Hindlimb muscle (tissue), 1 donor: Measurements from ENCODE around the gene TM6SF1. TPM values are rescaled to one million over a fixed set of nuclear protein-coding genes. Genes with fewer than 3 reads are reported as not detected.
"Not testable (repeated sequence)": the region's sequence is repeated elsewhere in the genome, so short reads cannot be mapped to it uniquely, and the experiment has no call there.

Experiments
- DNase-seq: peaks from one replicate; pipeline ENCODE4 v3.0.0-alpha.2; 2013
- polyA plus RNA-seq: library from polyadenylated mRNA; unstranded; fragments of 120-200 nt; gene quantifications from one replicate; pipeline ENCODE4 v1.2.1, GENCODE V29; 2013; ENCODE audit not compliant: insufficient read length

Gene TM6SF1
- polyA plus RNA-seq, 1 donor, result 57.6 TPM

DNA sequence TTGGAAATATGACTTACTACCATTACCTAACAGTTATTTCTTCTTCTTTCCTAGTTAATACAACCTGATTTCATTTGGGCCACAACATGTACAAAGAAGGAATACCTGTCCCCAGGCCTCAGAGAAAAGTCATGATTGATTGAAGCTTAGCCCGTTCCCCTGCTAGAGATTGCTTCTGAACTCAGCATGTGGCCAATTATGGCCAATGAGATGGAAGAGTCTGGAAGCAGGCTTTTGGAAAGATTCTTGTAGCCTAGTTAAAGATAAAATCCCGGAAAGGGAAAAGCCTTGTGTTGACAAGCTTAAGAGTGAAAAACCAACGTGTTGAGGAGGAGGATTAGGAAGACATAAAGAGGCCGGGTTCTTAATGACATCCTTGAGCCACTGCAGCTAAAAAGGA is 17.0 kb upstream of the TM6SF1 start:
- DNase-seq, result no peak

DNA sequence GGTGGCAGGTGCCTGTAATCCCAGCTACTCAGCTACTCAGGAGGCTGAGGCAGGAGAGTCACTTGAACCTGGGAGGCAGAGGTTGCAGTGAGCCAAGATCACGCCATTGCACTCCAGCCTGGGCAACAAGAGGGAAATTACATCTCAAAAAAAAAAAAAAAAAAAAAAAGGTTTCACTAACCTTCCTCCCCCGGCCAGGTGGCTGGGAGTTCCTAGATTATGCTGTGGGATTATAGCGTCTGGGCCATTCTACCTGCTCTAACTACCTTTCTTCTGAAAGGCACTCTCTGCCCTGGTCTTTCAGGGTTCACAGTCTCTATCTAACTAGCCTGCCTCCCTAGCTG is 15.5 kb upstream of the TM6SF1 start:
- not testable (repeated sequence) for DNase-seq

DNA sequence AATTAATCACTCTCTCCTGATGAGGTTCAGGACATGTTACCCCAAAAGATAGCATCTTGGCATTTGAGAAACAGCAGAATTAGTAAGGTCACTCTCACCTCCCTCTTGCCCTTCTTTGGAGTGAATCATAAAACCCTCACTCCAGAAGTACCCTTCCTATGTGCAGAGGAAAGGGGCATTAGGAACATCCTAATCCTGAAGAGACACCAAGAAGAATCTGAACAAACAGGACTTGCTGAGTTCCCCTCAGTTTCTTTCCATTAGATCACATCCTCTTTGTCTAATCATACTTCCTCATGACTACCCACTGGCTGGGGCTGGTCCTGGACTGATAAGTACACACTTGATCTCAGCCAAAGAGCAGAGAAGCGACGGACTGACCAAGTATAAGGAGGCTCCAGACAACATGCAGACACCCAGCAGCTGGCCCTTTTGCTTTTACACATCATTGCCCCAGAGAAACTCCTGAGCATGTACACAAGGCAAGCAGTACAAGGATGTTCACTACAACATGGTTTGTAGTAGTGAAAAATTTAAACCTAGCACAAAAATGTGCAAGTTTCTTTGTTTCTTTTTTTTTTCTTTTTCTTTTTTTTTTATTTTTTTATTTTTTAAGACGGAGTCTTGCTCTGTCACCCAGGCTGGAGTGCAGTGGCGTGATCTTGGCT is 15.0 kb upstream of the TM6SF1 start:
- no peak for DNase-seq

DNA sequence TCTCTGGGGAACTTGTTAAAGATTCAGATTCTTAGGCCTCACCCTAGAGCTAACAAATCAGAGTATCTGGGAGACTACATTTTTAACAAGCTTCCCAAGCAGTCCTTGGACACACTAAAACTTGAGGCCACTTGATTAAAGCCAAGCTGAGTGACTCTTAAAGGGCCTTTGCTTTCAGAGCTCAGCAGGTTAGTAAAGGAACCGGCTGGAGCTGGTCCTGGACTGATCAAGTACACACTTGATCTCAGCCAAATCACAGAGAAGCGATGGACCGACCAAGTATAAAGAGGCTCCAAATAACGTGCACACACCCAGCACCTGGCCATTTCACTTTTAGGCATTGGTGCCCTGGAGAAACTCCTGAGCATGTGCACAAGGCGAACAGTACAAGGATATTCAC is 12.9 kb upstream of the TM6SF1 start:
- DNase-seq, result no peak

DNA sequence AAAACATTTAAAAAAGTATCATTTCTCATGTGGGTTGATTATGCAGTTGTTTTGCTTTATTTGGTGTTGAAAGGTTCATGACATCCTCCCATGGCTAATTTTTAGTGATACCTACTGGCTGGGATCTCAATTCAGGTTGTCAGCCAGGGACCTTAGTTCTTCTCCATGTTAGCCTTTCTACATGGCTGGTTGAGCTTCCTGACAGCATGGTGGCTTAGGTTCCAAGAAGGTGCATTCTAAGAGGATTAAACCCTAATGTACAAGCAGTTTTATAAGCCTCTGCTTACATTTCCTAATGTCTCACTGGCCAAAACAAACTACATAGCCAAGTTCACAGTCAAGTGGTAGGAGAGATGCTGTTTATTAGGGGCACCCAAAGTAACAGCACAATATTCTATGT is 9.4 kb upstream of the TM6SF1 start:
- no peak for DNase-seq

DNA sequence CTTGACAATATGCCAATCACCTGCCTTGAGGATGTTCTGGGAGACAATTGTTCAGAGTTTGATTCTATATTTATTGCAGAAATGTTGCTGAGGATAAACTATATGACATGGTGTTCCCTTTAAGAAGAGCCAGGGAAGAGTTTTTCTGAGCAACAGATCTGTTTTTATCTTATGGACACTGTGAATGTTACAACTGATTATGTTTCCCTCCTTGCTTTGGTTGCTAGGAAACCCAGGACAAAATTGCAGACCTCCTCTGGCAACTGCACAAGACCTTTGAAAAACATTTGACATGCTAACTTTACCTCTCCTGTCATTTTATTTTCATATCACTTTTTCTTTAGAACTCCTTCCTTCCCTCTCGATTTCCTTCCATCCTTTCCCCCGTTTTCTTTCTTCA is 8.2 kb upstream of the TM6SF1 start:
- no peak for DNase-seq

DNA sequence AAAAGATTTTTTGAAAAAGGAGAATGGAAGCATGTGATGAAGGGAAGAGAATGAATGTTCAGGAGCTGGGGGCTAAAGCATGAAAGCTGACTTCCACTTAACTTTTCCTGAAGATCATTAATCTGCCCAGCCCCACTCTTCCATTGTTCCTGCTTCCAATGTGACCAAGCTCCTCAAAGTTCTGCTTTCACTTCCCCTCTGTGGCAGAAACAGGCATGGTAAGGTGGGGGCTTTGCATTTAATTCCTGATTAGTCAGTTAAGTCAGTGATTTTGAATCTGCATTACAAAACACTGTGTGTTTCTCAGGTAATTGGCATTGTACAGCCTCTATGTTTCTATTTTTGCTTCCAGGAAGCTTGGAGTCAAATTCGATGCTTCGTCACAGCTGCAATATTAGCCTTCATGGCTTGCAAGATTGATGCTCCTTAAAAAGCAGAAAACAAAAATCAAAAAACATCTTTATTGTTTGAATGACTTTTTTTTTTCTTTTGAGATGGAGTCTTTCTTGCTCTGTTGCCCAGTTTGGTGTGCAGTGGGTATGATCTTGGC is 7.3 kb upstream of the TM6SF1 start:
- no peak for DNase-seq

DNA sequence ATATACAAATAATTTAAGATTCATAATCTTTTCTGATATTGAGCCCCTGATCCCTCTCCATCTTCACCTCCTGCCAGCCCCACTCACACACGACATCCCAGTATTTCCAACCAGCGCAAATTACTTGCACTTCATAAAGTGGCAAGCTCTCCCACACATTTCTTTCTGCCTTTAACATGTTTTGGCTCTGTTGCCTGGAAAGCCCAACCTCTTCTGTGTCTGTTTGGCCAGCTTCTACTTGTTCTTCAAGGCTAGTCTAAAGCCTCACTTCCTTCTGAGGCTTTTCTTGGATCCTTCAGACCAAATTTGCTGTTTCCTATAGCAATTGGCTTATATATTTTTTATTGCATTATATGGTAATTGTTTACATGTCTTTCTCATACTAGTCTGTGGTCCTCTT is 5.1 kb upstream of the TM6SF1 start:
- DNase-seq, result no peak

DNA sequence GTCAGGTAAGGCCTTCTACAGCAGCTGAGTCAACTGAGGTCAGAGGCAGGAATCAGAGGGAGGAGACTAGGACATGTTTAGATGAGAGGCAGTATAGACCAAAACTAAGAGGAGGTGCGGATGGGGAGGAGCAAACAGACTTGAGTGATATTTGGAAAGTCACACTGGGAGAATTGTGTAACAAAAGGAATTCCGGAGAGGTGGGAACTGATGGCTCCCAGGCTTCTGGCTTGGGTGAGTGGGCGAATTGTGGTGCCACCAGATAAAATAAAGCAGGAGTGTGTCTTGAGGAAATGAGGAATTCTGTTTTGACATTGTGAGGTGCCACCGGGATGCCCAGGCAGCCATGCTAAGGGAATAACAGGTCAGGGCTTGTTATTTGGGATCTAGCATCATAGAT is 3.3 kb upstream of the TM6SF1 start:
- no peak for DNase-seq

DNA sequence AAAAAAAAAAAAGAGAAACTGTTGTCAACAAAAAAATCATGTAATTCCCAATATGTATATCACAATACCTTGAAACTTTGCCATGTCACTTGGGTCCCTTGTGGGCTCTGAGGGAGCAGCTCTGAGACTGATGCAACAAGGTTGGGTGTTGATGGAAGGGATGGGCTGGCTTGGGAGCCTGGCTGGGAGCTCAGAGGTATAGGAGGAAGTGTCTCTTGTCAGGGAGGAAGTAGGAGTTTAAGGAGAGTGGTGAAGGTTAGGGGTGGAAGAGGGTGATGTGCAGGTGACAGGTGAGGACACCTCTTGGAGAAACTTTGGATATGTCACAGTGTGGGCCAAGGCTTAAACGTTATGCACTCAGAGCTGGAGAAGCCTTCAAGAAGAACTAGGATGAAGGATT is 2.0 kb upstream of the TM6SF1 start:
- no peak for DNase-seq

DNA sequence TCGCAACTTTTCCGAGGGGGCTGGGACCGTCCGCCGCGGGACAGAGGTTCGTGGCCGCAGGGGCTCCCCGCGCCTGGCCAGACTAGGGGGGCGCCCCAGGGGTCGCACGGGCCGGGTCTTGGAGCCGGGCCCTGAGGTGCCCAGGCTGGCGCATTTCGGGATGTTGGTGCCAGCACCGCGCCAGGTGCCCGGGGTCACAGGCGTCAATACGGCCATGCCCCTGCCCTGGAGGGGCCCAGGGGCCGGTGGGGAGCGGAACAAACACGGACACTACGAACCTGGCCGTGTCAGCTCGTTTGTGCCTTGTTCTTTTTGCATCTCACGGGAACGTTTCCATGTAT is 366 bp downstream of the TM6SF1 start:
- DNase-seq, result no peak

DNA sequence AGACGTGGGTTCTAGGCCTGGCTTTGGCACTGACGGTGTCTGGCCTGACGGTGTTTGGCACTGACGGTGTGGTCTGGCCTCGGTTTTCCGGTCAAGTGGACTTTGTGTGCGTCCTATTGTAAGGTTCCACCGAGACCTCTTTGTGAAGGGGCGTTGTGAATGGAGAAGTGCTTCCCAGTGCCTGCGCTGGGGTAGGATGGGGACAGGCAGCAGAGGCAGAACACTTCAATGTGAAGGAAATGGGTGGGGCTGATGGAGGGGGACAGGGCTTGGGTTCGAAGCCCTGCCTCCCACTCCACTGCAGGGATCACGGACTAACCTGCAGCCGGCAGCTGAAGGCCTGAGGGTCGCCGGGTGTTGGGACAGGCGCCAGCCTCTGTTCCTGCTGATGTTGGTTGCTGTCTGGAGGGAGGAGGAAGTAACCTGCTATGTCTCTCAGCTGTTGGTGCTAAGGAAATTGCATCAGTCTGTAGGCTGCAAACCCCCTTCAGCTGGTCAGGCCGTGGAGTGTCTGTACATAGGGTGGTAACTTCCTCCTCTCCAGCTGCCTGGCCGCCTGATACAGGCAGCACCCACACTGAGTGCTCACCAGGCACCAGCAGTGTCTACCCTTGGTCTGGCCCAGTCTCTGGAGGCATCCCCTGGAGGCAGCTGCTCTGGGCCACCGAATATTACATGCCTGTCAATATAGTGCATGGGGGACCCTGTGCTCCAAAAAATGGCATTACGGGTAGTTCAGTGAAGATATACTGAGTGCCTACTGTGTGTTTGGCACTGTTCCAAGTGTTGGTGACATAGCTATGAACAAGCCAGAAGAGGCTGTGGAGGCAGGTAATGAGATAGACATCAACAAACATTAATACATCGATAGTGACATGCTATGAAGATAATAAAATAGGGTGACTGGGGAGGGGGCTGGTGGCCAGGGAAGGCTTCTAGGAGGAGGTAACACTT is 1.1 kb downstream of the TM6SF1 start:
- DNase-seq, result no peak

DNA sequence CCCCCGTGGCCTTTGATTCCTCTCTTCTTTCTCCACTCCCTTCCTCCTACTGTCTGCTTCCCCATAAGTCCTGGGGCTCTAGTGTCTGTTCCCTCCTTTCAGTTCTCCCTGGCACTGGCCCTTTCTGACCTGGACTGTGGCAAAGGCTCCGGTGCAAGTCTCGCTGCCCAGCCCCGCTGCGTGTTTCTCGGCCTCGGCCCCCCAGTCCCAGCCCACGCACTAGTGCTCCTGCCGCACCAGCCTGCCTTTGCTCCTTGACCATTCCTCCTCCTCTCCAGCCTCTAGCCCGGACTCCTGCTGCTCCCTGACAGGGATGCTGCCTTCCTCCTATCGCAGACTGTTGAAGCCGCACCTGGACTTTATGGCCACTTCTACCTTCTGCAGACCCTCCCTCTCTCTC is 2.1 kb downstream of the TM6SF1 start:
- DNase-seq, result no peak

DNA sequence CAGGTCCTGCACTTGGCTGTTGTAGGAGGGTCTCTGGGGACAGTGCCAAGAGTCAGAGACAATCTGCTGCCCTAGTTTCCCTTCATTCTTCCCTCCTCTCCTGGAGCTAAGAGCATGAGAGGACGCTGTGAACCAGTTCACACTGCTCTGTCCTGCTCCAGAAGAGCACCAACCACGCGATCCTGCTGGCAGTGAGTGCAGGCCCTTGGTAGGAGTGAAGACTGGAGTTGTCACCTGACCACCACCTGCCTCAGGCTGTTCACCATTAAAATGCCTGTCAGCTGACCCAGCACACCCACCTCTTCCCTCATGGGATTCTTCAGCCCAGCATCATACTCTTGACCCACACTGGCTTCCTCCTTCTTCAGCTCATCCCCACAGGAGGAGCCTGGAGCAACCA is 2.9 kb downstream of the TM6SF1 start:
- no peak for DNase-seq

DNA sequence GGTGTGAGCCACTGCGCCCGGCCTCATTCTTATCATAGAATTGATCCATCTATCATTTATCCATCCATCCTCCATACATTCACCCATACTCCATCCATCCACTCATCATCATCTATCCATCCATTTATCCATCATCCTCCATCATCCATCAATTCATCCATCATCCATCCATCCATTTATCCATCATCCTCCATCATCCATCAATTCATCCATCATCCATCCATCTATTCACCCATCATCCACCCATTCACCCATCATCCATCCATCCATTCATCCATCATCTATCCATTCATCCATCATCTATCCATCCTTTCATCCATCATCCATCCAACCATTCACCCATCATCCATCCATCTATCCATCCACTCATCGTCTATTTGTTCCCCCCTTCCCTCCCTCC is 3.7 kb downstream of the TM6SF1 start:
- DNase-seq, result no peak

DNA sequence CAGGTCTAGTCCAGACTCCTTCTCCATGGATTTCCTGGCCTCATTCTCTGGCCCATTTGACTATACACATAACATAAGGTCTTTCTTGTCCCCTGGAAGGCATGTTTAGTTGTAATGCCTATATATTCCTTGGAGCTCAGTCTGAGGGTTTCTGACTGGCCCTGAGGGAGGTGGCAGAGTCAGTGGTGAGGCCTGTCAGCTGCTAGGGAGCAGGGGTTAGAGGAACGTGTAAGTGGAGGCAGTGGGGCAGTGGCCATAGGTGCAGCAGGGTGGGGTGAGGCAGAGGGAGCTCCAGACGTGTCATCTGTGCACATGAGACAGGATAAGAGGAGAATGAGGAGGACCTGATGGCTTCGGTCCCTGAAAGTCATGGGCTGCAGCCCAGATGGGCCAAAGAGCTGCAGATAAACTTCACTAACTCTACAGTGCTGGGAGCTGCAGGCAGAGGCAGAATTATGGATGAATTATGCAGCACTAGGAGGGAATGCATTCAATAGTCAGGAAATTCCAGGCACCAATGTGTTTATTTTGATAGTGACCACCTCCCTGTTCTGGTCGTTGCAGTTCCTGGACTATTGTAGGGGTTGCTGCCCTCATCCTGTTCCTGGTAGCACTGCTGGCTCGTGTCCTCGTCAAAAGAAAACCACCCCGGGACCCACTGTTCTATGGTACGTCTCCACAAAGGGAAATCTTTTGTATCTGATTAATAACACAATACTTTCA is 4.9 kb downstream of the TM6SF1 start:
- DNase-seq, result no peak

DNA sequence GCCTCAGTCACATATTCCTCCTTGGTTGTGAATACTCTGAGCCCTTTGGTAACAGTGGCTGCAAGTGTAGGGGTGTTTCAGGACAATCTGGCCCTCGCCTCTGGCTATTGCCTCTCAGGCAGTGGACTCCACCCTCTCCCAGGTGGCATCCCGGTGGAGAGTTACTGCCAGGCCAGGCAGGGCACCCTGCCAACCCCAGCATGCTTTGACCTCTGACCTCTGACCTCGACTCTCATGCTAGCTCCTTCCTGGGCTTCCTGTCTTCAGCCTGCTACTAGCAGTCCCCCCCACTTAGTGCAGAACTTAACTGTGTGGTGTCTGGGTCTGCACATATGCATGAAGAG is 5.5 kb downstream of the TM6SF1 start:
- no peak for DNase-seq

DNA sequence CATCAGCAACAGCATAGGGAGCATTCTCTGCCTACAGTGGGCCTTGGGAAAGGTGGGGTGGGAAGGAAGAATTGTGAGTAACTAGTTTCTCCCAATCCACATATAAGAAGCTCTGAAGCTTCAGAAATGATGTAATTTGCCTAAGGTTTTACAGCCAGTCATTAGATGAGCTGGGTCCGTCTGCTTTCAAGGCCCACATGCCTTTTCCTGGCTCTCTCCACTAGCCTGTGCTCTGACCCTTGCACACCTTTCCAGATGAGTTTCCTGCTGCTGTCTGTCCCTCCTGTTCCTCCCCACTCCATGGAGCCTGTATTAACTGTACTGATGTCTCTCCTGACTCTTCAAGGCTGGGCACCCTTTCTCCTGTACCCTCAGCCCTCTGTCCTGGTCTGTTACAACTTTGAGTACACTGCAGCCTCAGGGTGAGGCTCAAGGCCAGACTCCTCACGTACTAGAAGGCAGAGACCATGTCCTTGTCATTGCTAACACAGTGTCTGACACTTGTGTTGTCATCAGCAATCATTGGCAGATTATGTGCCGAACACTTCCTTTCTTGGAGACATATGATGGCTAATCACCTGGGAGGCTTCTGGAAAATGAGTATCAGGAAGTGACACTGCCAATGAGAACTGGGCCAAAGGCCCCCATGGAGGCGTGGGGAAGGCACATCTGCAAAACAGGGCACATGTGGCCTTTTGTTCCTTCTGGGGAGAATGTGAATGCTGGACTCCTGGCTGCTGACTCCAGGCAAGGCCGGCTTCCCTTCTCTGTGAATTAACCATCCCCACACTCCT is 6.6 kb downstream of the TM6SF1 start:
- no peak for DNase-seq

DNA sequence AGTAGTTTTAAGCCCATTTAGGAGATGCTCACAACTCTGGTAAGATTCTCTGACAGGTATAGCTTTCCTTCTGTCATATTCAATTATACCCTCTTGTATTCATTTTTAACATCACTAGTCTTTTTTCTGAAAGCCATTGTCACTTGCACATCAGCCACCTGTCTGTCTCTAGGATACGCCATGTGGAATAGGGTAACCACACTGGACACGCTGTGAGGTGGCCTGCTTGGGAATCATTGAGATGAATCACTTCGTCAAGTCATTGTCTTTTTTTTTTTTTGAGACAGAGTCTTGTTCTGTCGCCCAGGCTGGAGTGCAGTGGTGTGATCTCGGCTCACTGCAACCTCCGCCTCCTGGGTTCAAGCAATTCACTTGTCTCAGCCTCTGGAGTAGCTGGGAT is 7.4 kb downstream of the TM6SF1 start:
- DNase-seq, result no peak

DNA sequence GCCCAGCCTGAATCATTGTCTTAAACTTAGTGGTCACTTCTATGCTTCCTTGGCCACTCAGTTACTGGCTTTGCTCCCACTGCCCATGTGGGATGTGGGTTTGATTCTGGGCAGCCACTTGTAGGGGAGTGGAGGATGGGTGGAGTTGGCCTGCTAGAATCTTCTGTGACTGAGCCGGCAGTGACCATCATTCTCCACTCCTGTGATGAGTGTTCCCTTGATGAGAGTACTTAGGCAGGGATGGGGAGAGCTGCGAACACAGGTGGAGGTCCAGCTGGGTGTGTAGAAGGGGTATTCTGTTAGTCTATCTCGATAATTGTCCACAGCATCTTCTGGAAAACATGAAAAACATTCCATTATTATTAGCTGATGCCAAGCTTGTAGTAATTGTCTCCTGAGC is 8.0 kb downstream of the TM6SF1 start:
- no peak for DNase-seq

DNA sequence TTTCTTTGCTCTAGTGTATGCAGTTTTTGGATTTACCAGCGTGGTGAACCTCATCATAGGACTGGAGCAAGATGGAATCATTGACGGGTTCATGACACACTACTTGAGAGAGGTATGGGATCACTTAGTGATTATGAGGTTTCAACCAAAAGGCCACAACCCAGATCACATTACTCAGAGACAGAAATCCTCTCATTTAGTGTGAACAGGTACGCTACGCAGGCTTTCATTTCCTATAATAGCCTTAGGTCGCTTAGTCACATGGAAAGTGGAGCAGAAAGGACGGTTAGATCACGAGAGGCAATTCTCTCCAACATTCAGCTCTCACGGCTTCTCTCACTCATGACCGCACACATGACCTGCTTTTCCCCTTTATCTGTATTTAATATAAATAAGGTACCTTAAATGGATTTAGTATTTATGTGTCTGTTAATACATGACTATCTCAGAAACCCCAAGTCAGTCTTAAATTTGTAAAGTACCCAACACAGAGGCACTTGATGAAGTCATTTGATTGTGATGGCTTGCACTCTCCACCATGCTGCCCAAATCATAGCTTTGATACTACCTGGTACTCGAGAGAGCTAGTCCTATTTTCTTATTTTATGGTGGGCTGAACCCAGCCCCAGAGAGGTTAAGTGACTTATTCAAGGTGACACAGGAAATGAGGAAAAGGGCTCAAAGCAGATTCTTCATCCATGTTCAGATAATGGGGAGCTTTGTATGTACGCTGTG is 8.6 kb downstream of the TM6SF1 start:
- DNase-seq, result no peak

DNA sequence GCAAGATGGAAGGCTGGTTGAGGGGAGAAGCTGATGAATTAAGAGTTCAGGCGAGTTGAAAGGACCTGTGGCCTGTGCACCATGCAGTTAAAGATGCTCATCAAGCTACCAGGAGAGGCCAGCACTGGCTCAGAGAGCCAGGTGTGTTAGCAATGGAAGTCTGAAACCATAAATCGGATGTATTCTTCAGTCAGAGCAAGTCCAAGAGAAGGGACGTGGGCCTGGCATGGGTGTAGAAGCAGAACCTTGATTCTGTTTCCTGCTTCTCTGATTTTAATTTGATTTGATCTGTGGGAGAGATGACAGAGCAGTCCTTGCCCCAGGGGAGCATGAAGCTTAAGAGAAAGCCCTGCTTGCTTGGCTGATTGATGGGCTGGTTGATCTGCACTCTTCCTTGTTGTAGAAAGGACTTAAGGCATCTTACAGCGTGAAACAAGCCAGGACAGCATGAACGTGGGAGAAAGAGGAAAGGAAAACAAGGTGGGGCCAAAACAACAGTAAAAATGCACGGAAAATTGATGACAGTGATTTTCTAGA is 10.9 kb downstream of the TM6SF1 start:
- DNase-seq, result no peak
